Measurements from ENCODE around the gene FBXO17.

Gene FBXO17

DNA sequence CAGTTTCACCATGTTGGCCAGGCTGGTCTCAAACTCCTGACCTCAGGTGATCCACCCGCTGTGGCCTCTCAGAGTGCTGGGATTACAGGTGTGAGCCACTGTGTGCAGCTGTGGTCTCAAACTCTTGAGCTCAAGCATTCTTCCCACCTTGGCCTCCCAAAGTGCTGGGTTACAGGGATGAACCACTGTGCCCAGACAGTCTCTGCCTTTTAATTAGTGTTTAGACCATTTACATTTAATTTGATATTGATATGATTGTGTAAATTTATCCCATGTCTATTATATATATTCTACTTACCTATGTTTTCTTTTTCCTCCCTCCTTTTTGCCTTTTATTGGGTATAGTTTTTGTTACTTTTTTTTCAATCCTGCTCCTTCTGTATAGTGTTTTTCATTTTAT is 73.9 kb downstream of the FBXO17 start:
- Histone ChIP-seq H3K4ac (ENCODE audit: low read depth, low read length) (no peak overlapping the region), H3K27ac (ENCODE audit: low read depth, low read length) (no peak overlapping the region), H3K23ac (ENCODE audit: low read length) (peak overlapping the region; percentile 45), H3K79me1 (ENCODE audit: low read length) (no peaks in the 10 kb centered on the region), H3K79me2 (ENCODE audit: control insufficient read depth, insufficient read depth, low read length) (no peaks in the 10 kb centered on the region), H2BK5ac (ENCODE audit: low read length) (no peak overlapping the region), H3K4me1 (ENCODE audit: control insufficient read depth, low read depth, low read length) (no peaks in the 10 kb centered on the region), H2BK120ac (ENCODE audit: low read depth, low read length) (no peak overlapping the region), H3K4me3 (ENCODE audit: low read length) (no peak overlapping the region), H2AK5ac (ENCODE audit: low read length) (no peak overlapping the region), H4K5ac (ENCODE audit: low read length) (no peak overlapping the region), H3K18ac (ENCODE audit: low read length) (no peak overlapping the region), H3K9ac (ENCODE audit: low read length) (no peak overlapping the region), H3K36me3 (ENCODE audit: control insufficient read depth, insufficient read depth, low read length) (peaks cover 2% of the 10 kb centered on the region), H2BK15ac (replicated peaks; ENCODE audit: low read depth) (no peak overlapping the region), H3K4me2 (ENCODE audit: low read length) (no peak overlapping the region), H4K8ac (ENCODE audit: low read depth, low read length) (no peak overlapping the region), H3K56ac (ENCODE audit: low read length) (no peak overlapping the region), H3K27me3 (ENCODE audit: insufficient read depth, low read length, poor library complexity) (no peaks in the 10 kb centered on the region)
- DNase-seq: no peak
- WGBS (ENCODE audit: extremely low coverage, insufficient coverage, low lambda C conversion rate): no CpG with 5 or more reads among the region's 1 CpG

- Histone ChIP-seq H4K8ac (ENCODE audit: low read depth, low read length) (no peak overlapping the region), H3K56ac (ENCODE audit: low read length) (peak overlapping the region; percentile 67), H3K4ac (ENCODE audit: low read depth, low read length) (no peak overlapping the region), H3K36me3 (ENCODE audit: control insufficient read depth, insufficient read depth, low read length) (peaks cover under 1% of the 10 kb centered on the region), H4K5ac (ENCODE audit: low read length) (no peak overlapping the region), H3K79me1 (ENCODE audit: low read length) (no peaks in the 10 kb centered on the region), H3K27ac (ENCODE audit: low read depth, low read length) (no peak overlapping the region), H2BK15ac (replicated peaks; ENCODE audit: low read depth) (no peak overlapping the region), H2AK5ac (ENCODE audit: low read length) (no peak overlapping the region), H3K4me3 (ENCODE audit: low read length) (no peak overlapping the region), H3K4me2 (ENCODE audit: low read length) (peak overlapping the region; percentile 19), H3K23ac (ENCODE audit: low read length) (no peak overlapping the region), H2BK5ac (ENCODE audit: low read length) (no peak overlapping the region), H3K9ac (ENCODE audit: low read length) (peak overlapping the region; percentile 52), H3K79me2 (ENCODE audit: control insufficient read depth, insufficient read depth, low read length) (no peaks in the 10 kb centered on the region), H3K18ac (ENCODE audit: low read length) (no peak overlapping the region), H2BK120ac (ENCODE audit: low read depth, low read length) (no peak overlapping the region), H3K4me1 (ENCODE audit: control insufficient read depth, low read depth, low read length) (no peaks in the 10 kb centered on the region), H3K27me3 (ENCODE audit: insufficient read depth, low read length, poor library complexity) (no peaks in the 10 kb centered on the region)
- no CpG with 5 or more reads among the region's 3 CpGs for WGBS (ENCODE audit: extremely low coverage, insufficient coverage, low lambda C conversion rate)
- no peak for DNase-seq
Measured at GRCh38 chr19:38900743-38901190, 74.8 kb downstream of the FBXO17 start.

DNA sequence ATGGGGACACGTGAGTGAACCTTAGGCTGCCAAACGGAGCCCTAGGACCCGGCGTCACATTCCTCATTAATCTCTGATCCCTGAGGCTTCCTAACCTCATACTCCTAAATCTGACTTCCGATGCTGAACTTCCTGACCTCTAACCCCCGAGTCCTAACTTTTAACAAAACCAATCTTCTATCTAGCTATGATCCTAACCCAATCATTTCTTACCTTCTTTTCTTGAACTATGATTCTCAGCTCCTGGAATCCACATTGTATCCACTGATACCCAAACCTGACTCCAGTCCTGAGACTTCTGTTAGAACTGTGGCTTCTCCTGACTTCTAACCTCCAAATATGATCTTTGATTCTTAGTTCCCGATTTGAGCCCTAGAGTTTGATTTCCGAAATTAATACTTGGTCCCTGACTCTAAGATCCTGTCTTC is 75.3 kb downstream of the FBXO17 start:
- H3K36me3 ChIP-seq (ENCODE audit: control insufficient read depth, insufficient read depth, low read length): no peaks in the 10 kb centered on the region
- 100% methylated on average over 1 of the region's 8 CpGs for WGBS (ENCODE audit: extremely low coverage, insufficient coverage, low lambda C conversion rate)
- H2BK15ac ChIP-seq (replicated peaks; ENCODE audit: low read depth): no peak overlapping the region
- H4K5ac ChIP-seq (ENCODE audit: low read length): no peak overlapping the region
- H3K9ac ChIP-seq (ENCODE audit: low read length): peak overlapping the region; percentile 47
- no peak for DNase-seq
- peak overlapping the region; percentile 23 for H3K4me2 ChIP-seq (ENCODE audit: low read length)
- no peaks in the 10 kb centered on the region for H3K27me3 ChIP-seq (ENCODE audit: insufficient read depth, low read length, poor library complexity)
- H2AK5ac ChIP-seq (ENCODE audit: low read length): no peak overlapping the region
- no peak overlapping the region for H2BK5ac ChIP-seq (ENCODE audit: low read length)
- H4K8ac ChIP-seq (ENCODE audit: low read depth, low read length): no peak overlapping the region
- H2BK120ac ChIP-seq (ENCODE audit: low read depth, low read length): no peak overlapping the region
- H3K79me2 ChIP-seq (ENCODE audit: control insufficient read depth, insufficient read depth, low read length): no peaks in the 10 kb centered on the region
- no peaks in the 10 kb centered on the region for H3K4me1 ChIP-seq (ENCODE audit: control insufficient read depth, low read depth, low read length)
- no peak overlapping the region for H3K4ac ChIP-seq (ENCODE audit: low read depth, low read length)
- H3K23ac ChIP-seq (ENCODE audit: low read length): no peak overlapping the region
- H3K56ac ChIP-seq (ENCODE audit: low read length): peak overlapping the region; percentile 83
- H3K18ac ChIP-seq (ENCODE audit: low read length): no peak overlapping the region
- no peaks in the 10 kb centered on the region for H3K79me1 ChIP-seq (ENCODE audit: low read length)
- peak overlapping the region; percentile 72 for H3K27ac ChIP-seq (ENCODE audit: low read depth, low read length)
- peak overlapping the region; percentile 57 for H3K4me3 ChIP-seq (ENCODE audit: low read length)

GRCh38 chr19:38899447-38900201 is 75.9 kb downstream of the FBXO17 start, which contains the start of the genes NFKBIB and SIRT2:
TSS of gene NFKBIB (plus strand) at chr19:38899969. CDS start at chr19:38900033, 64 bp downstream.
TSS of gene SIRT2 (minus strand) at chr19:38899618. CDS start at chr19:38899521, 97 bp downstream.
- H3K27ac ChIP-seq (ENCODE audit: low read depth, low read length): peak within 1 kb of the TSS; percentile 72
- H3K27me3 ChIP-seq (ENCODE audit: insufficient read depth, low read length, poor library complexity): no peaks in the 10 kb centered on the region
- no peak within 1 kb of the TSS for H2BK15ac ChIP-seq (replicated peaks; ENCODE audit: low read depth)
- peak within 1 kb of the TSS; percentile 61 for H3K9ac ChIP-seq (ENCODE audit: low read length)
- no peak within 1 kb of the TSS for H2BK5ac ChIP-seq (ENCODE audit: low read length)
- H4K5ac ChIP-seq (ENCODE audit: low read length): no peak within 1 kb of the TSS
- H2BK120ac ChIP-seq (ENCODE audit: low read depth, low read length): no peak within 1 kb of the TSS
- H3K18ac ChIP-seq (ENCODE audit: low read length): no peak within 1 kb of the TSS
- H4K8ac ChIP-seq (ENCODE audit: low read depth, low read length): no peak within 1 kb of the TSS
- H2AK5ac ChIP-seq (ENCODE audit: low read length): no peak within 1 kb of the TSS
- peak; percentile 100 for DNase-seq
- H3K79me1 ChIP-seq (ENCODE audit: low read length): no peaks in the 10 kb centered on the region
- no peak within 1 kb of the TSS for H3K23ac ChIP-seq (ENCODE audit: low read length)
- no peaks in the 10 kb centered on the region for H3K36me3 ChIP-seq (ENCODE audit: control insufficient read depth, insufficient read depth, low read length)
- no peaks in the 10 kb centered on the region for H3K4me1 ChIP-seq (ENCODE audit: control insufficient read depth, low read depth, low read length)
- no peaks in the 10 kb centered on the region for H3K79me2 ChIP-seq (ENCODE audit: control insufficient read depth, insufficient read depth, low read length)
- H3K56ac ChIP-seq (ENCODE audit: low read length): peak within 1 kb of the TSS; percentile 83
- WGBS (ENCODE audit: extremely low coverage, insufficient coverage, low lambda C conversion rate): no CpG with 5 or more reads among the region's 64 CpGs
- H3K4ac ChIP-seq (ENCODE audit: low read depth, low read length): no peak within 1 kb of the TSS
- H3K4me3 ChIP-seq (ENCODE audit: low read length): peak within 1 kb of the TSS; percentile 71
- peak within 1 kb of the TSS; percentile 63 for H3K4me2 ChIP-seq (ENCODE audit: low read length)

DNA sequence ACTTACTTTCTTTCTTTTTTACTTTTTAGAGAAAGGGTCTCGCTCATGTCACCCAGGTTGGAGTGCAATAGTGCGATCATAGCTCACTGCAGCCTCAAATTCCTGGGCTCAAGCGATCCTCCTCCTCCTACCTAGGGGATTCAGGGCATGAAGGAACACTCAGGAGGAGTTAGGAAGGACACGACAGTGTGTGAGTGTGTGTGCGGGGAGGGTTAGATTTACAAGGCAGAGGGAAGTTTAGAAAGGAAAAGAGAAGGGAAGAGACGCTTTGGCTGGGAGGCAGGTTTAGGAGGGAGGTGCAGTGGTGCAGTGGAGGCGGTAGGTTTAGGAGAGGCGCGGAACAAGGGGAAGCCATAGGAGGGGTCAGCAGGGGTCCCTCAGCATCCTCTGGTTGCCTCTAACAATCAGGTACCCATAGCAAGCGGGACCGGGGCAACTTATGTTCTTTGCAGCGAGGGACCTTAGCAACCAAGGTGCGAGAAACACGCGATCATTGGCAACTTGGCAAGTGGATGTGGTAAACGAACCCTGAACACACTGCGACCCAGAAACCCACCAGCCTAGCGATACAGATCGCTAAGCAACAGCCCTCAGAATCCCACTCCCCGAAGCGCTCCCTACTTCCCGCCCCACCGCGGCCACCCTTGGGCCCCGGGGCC is 76.6 kb downstream of the FBXO17 start:
- Histone ChIP-seq H3K18ac (ENCODE audit: low read length) (no peak overlapping the region), H3K4ac (ENCODE audit: low read depth, low read length) (no peak overlapping the region), H2BK5ac (ENCODE audit: low read length) (no peak overlapping the region), H3K9ac (ENCODE audit: low read length) (peak overlapping the region; percentile 61), H3K4me1 (ENCODE audit: control insufficient read depth, low read depth, low read length) (no peaks in the 10 kb centered on the region), H3K27me3 (ENCODE audit: insufficient read depth, low read length, poor library complexity) (no peaks in the 10 kb centered on the region), H3K4me2 (ENCODE audit: low read length) (peak overlapping the region; percentile 63), H3K4me3 (ENCODE audit: low read length) (peak overlapping the region; percentile 71), H3K79me2 (ENCODE audit: control insufficient read depth, insufficient read depth, low read length) (no peaks in the 10 kb centered on the region), H3K36me3 (ENCODE audit: control insufficient read depth, insufficient read depth, low read length) (no peaks in the 10 kb centered on the region), H4K8ac (ENCODE audit: low read depth, low read length) (no peak overlapping the region), H2BK120ac (ENCODE audit: low read depth, low read length) (no peak overlapping the region), H3K27ac (ENCODE audit: low read depth, low read length) (no peak overlapping the region), H4K5ac (ENCODE audit: low read length) (no peak overlapping the region), H2BK15ac (replicated peaks; ENCODE audit: low read depth) (no peak overlapping the region), H2AK5ac (ENCODE audit: low read length) (no peak overlapping the region), H3K23ac (ENCODE audit: low read length) (no peak overlapping the region), H3K79me1 (ENCODE audit: low read length) (no peaks in the 10 kb centered on the region), H3K56ac (ENCODE audit: low read length) (peak overlapping the region; percentile 69)
- DNase-seq: peak; percentile 29
- WGBS (ENCODE audit: extremely low coverage, insufficient coverage, low lambda C conversion rate): no CpG with 5 or more reads among the region's 25 CpGs
